Calu3 (cell line): ENCODE data around the gene DUSP12. TPM values are rescaled to one million over a fixed set of nuclear protein-coding genes. Genes with fewer than 3 reads are reported as not detected.

Experiments
- BruUV-seq: library from RNA; stranded (reverse); fragments of 400-500 nt; replicated peaks from 2 replicates; lab custom pipeline; 2021; lab: Mats Ljungman, UMichigan
- CTCF ChIA-PET: fragments of 300-600 bp; sonication (Branson Sonifier 250); formaldehyde crosslinking; loops from one replicate; lab custom pipeline; 2022; ENCODE audit warnings: antibody characterized with exemption; lab: Charles Lee
- DNase-seq: peaks from one replicate; pipeline ENCODE4 v3.0.0; 2022
- H3K27ac Mint-ChIP-seq: one replicate; pipeline ENCODE4 v1.8.0; 2022; ENCODE audit warnings: mixed read lengths; ENCODE audit not compliant: unreplicated experiment
- H3K27me3 Mint-ChIP-seq: one replicate; pipeline ENCODE4 v1.8.0; 2022; ENCODE audit warnings: mixed read lengths; ENCODE audit not compliant: unreplicated experiment
- H3K36me3 Mint-ChIP-seq: one replicate; pipeline ENCODE4 v1.8.0; 2022; ENCODE audit warnings: mild to moderate bottlenecking, moderate library complexity, mixed read lengths; ENCODE audit not compliant: insufficient read depth, unreplicated experiment
- H3K4me1 Mint-ChIP-seq: one replicate; pipeline ENCODE4 v1.8.0; 2022; ENCODE audit warnings: mild to moderate bottlenecking, low read depth, mixed read lengths; ENCODE audit not compliant: unreplicated experiment
- H3K4me3 Mint-ChIP-seq: one replicate; pipeline ENCODE4 v1.8.0; 2022; ENCODE audit warnings: mild to moderate bottlenecking, low read depth, moderate library complexity, mixed read lengths; ENCODE audit not compliant: unreplicated experiment
- H3K9me3 Mint-ChIP-seq: one replicate; pipeline ENCODE4 v1.8.0; 2022; ENCODE audit warnings: low read depth, mixed read lengths; ENCODE audit not compliant: unreplicated experiment
- CTCF ChIP-seq: fragments of 200-600 bp; IDR thresholded peaks from one replicate; pipeline ENCODE4 v1.8.0; 2022; ENCODE audit warnings: antibody characterized with exemption; ENCODE audit not compliant: unreplicated experiment
- intact Hi-C: fragments of 100-400 bp; cut with micrococcal nuclease; formaldehyde crosslinking; loops from one replicate; pipeline ENCODE4 v1.10.0; 2022; ENCODE audit not compliant: unreplicated experiment
- total RNA-seq: library from RNA; stranded (reverse); gene quantifications from 2 replicates; pipeline ENCODE4 v1.2.3, GENCODE V29; 2022

Gene DUSP12
- total RNA-seq, 1 experiment from 2014 or later: 38.3 TPM

- CTCF ChIA-PET: interaction anchor here (2.6 kb wide), 1 partner anchor 247 kb away, joined by 162 read pairs; no protein-coding TSS in a partner anchor
- Mint-ChIP-seq H3K27me3 (no peaks in the 10 kb centered on the region), H3K36me3 (peaks cover 43% of the 10 kb centered on the region), H3K9me3 (no peaks in the 10 kb centered on the region), H3K27ac (no peak overlapping the region), H3K4me3 (no peak overlapping the region), H3K4me1 (peaks cover 7% of the 10 kb centered on the region)
- TF ChIP-seq CTCF: no peak
- no peak for DNase-seq
- intact Hi-C loops: no loop called here
- no TSS peak for BruUV-seq
Measured at GRCh38 chr1:161790587-161791317, 41.2 kb downstream of the DUSP12 start.

DNA sequence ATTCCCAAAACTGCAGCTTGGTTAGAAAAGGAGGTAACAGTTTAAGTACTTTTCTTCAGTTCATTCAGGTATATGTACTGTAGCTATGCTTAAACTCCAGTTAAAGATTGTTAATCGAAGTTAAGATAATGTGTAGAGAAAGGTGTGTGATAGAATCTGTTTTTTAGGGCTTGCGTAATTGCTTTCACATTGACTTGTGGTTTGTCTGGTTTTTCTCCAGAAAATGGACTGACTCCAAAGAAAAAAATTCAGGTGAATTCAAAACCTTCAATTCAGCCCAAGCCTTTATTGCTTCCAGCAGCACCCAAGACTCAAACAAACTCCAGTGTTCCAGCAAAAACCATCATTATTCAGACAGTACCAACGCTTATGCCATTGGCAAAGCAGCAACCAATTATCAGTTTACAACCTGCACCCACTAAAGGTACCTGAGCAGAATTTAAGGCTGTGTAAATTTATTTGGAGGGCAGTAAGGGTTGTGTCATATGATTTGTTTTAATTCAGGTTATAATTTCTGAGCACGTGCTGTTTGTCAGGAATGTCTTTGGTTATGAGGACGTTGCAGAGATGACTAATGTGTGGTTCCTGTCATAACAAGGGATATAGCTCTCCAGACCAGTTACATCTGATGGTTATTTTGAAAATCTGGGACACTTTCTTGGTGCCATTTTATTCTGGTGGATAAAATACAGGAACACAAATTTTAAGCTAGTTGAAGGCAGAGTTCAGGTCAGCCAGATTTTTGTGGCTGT lies 42.5 kb downstream of the DUSP12 start:
- intact Hi-C loops: loop anchor here (1.0 to 2.0 kb wide), 3 partner anchors 113 to 485 kb away; no protein-coding TSS in a partner anchor
- TF ChIP-seq CTCF: no peak
- CTCF ChIA-PET: interaction anchor here (0.9 to 2.6 kb wide), 10 partner anchors 20 to 566 kb away, joined by 3 to 162 read pairs (median 6); partner anchors contain the start of genes DUSP12 and OLFML2B
- Mint-ChIP-seq H3K4me1 (peaks cover 7% of the 10 kb centered on the region), H3K36me3 (peaks cover 35% of the 10 kb centered on the region), H3K27ac (no peak overlapping the region), H3K27me3 (no peaks in the 10 kb centered on the region), H3K9me3 (no peaks in the 10 kb centered on the region), H3K4me3 (no peak overlapping the region)
- no peak for DNase-seq
- BruUV-seq: no TSS peak

DNA sequence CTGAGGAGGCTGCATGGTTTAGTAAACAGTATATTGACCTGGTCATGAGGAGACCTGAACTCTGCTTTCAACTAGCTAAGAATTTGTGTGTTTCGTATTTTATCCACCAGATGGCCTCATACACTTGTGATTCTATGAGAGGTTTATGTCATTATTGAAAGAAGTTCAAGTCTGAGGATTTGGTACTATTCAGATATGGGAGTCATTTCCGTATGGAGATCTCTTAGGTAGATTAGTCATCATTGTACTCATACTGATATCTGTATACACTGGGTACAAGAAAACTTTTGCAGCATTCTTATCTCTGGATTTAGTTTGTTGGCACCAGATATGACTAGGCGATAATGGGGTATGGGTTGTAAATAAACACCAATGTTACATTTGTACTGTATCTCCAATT lies 43.2 kb downstream of the DUSP12 start:
- Mint-ChIP-seq H3K9me3 (no peaks in the 10 kb centered on the region), H3K27ac (no peak overlapping the region), H3K4me1 (peaks cover 7% of the 10 kb centered on the region), H3K4me3 (no peak overlapping the region), H3K27me3 (no peaks in the 10 kb centered on the region), H3K36me3 (peaks cover 35% of the 10 kb centered on the region)
- BruUV-seq: no TSS peak
- DNase-seq: peak; percentile 36
- intact Hi-C loops: loop anchor here (1.0 to 2.0 kb wide), 3 partner anchors 113 to 484 kb away; no protein-coding TSS in a partner anchor
- peak; percentile 63 for TF ChIP-seq CTCF
- CTCF ChIA-PET: interaction anchor here (0.9 to 2.6 kb wide), 10 partner anchors 20 to 565 kb away, joined by 3 to 162 read pairs (median 6); partner anchors contain the start of genes DUSP12 and OLFML2B

DNA sequence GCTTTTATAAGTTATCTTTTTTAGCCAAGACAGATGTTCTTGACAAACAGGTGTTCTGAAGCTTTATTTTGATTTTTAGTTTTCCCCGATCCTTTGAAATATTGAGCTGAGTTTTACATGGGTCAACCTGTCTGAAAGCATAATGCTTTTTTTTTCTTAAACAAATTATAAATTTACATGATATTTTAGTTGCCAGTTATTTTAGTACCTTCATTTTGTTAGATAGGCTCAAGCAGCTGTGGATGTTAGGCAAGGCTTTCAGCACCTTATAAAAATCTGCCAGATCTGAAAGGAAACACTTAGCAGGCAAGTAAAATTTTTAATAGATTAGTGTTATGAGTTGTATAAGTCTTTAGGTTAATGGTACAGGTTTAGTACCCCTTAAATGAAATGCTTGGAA lies 50.2 kb downstream of the DUSP12 start:
- no TSS peak for BruUV-seq
- CTCF ChIA-PET: no interaction called here
- intact Hi-C loops: no loop called here

More for the DNA sequence above, 50.2 kb downstream of the DUSP12 start:
- Mint-ChIP-seq H3K27me3 (no peaks in the 10 kb centered on the region), H3K4me3 (no peak overlapping the region), H3K27ac (no peak overlapping the region), H3K4me1 (no peaks in the 10 kb centered on the region), H3K9me3 (no peaks in the 10 kb centered on the region), H3K36me3 (peaks cover 7% of the 10 kb centered on the region)
- no peak for DNase-seq
- no peak for TF ChIP-seq CTCF
